H9 (cell line): ENCODE measurements around the gene CFAP54. TPM values are rescaled to one million over a fixed set of nuclear protein-coding genes. Genes with fewer than 3 reads are reported as not detected.

ENCODE experiments used
- DNase-seq: peaks from one replicate; pipeline ENCODE4 v3.0.0-alpha.2; 2017
- H2AFZ ChIP-seq: one replicate; pipeline ENCODE4 v1.6.1; 2013; ENCODE audit warnings: mild to moderate bottlenecking, low read length, control low read depth, moderate library complexity
- H2AK5ac ChIP-seq: 2 replicates; pipeline ENCODE4 v1.6.1; 2013; ENCODE audit warnings: low read length, control low read depth, mixed read lengths; ENCODE audit not compliant: insufficient read length
- H2BK120ac ChIP-seq: one replicate; pipeline ENCODE4 v1.6.1; 2013; ENCODE audit warnings: low read depth, mild to moderate bottlenecking, low read length, control low read depth, inconsistent platforms; ENCODE audit not compliant: poor library complexity, severe bottlenecking
- H2BK12ac ChIP-seq: 2 replicates; pipeline ENCODE4 v1.6.1; 2013; ENCODE audit warnings: low read length, control low read depth, mixed read lengths, low read depth; ENCODE audit not compliant: insufficient read length
- H2BK15ac ChIP-seq: 2 replicates; pipeline ENCODE4 v1.6.1; 2013; ENCODE audit warnings: low read depth, low read length, control low read depth
- H2BK20ac ChIP-seq: one replicate; pipeline ENCODE4 v1.6.1; 2013; ENCODE audit warnings: low read depth, mild to moderate bottlenecking, low read length, control low read depth, inconsistent platforms; ENCODE audit not compliant: poor library complexity, severe bottlenecking
- H2BK5ac ChIP-seq: 2 replicates; pipeline ENCODE4 v1.6.1; 2013; ENCODE audit warnings: low read length, control low read depth, mixed read lengths; ENCODE audit not compliant: insufficient read length
- H3K14ac ChIP-seq: 2 replicates; pipeline ENCODE4 v1.6.1; 2013; ENCODE audit warnings: low read length, control low read depth; ENCODE audit not compliant: insufficient read depth
- H3K18ac ChIP-seq: 2 replicates; pipeline ENCODE4 v1.6.1; 2013; ENCODE audit warnings: low read depth, mild to moderate bottlenecking, mixed read lengths, low read length, control low read depth; ENCODE audit not compliant: insufficient read length
- H3K23ac ChIP-seq: 2 replicates; pipeline ENCODE4 v1.6.1; 2013; ENCODE audit warnings: low read length, control low read depth, mixed read lengths, low read depth; ENCODE audit not compliant: insufficient read length
- H3K23me2 ChIP-seq: 2 replicates; pipeline ENCODE4 v1.6.1; 2013; ENCODE audit warnings: low read depth, mild to moderate bottlenecking, mixed read lengths, low read length, control low read depth; ENCODE audit not compliant: insufficient read length, poor library complexity, severe bottlenecking
- H3K27ac ChIP-seq: 2 replicates; pipeline ENCODE4 v1.5.1; 2013; ENCODE audit warnings: low read length, control low read depth, mixed read lengths, low read depth; ENCODE audit not compliant: insufficient read length
- H3K27me3 ChIP-seq: 2 replicates; pipeline ENCODE4 v1.6.1; 2013; ENCODE audit warnings: low read length, control low read depth, inconsistent platforms; ENCODE audit not compliant: insufficient read depth
- H3K4ac ChIP-seq: 2 replicates; pipeline ENCODE4 v1.6.1; 2013; ENCODE audit warnings: low read depth, mild to moderate bottlenecking, control low read depth, inconsistent platforms, low read length, moderate library complexity
- H3K4me1 ChIP-seq: 2 replicates; pipeline ENCODE4 v1.6.1; 2013; ENCODE audit warnings: low read length, control low read depth, inconsistent platforms; ENCODE audit not compliant: insufficient read depth
- H3K4me2 ChIP-seq: 2 replicates; pipeline ENCODE4 v1.6.1; 2013; ENCODE audit warnings: low read length, control low read depth, mixed read lengths; ENCODE audit not compliant: insufficient read length, insufficient read depth
- H3K56ac ChIP-seq: 2 replicates; pipeline ENCODE4 v1.6.1; 2013; ENCODE audit warnings: low read depth, mild to moderate bottlenecking, mixed read lengths, low read length, control low read depth; ENCODE audit not compliant: insufficient read length
- H3K79me1 ChIP-seq: 2 replicates; pipeline ENCODE4 v1.6.1; 2013; ENCODE audit warnings: low read depth, mild to moderate bottlenecking, moderate library complexity, low read length, control low read depth, inconsistent platforms; ENCODE audit not compliant: insufficient read depth, poor library complexity, severe bottlenecking
- H3K79me2 ChIP-seq: 2 replicates; pipeline ENCODE4 v1.6.1; 2013; ENCODE audit warnings: low read length, control low read depth, inconsistent platforms; ENCODE audit not compliant: insufficient read depth
- H3K9ac ChIP-seq: 2 replicates; pipeline ENCODE4 v1.6.1; 2013; ENCODE audit warnings: low read length, control low read depth, mixed read lengths; ENCODE audit not compliant: insufficient read length; ENCODE audit errors: extremely low read depth
- H3K9me3 ChIP-seq: one replicate; pipeline ENCODE4 v1.6.1; 2013; ENCODE audit warnings: low read depth, low read length, inconsistent platforms; ENCODE audit not compliant: control insufficient read depth
- H3T11ph ChIP-seq: one replicate; pipeline ENCODE4 v1.6.1; 2013; ENCODE audit warnings: mild to moderate bottlenecking, low read length, control low read depth, inconsistent platforms
- H4K20me1 ChIP-seq: one replicate; pipeline ENCODE4 v1.6.1; 2013; ENCODE audit not compliant: control insufficient read depth, insufficient read length, insufficient read depth
- H4K5ac ChIP-seq: 2 replicates; pipeline ENCODE4 v1.6.1; 2013; ENCODE audit warnings: low read depth, mild to moderate bottlenecking, mixed read lengths, low read length, control low read depth; ENCODE audit not compliant: insufficient read length
- H4K8ac ChIP-seq: replicated peaks from 2 replicates; pipeline ENCODE4 v1.6.1; 2013; ENCODE audit warnings: low read length, control low read depth, mixed read lengths, low read depth; ENCODE audit not compliant: insufficient read length
- H4K91ac ChIP-seq: 2 replicates; pipeline ENCODE4 v1.6.1; 2013; ENCODE audit warnings: low read depth, mild to moderate bottlenecking, moderate library complexity, mixed read lengths, low read length, control low read depth; ENCODE audit not compliant: insufficient read length
- H3K27ac Mint-ChIP-seq, 3 experiments: 2 replicates in 2 of 3; 3 replicates in 1 of 3; pipeline ENCODE4 v1.8.0; 2020 to 2021; ENCODE audit warnings: mixed read lengths in 3 of 3, mild to moderate bottlenecking in 1 of 3, moderate library complexity in 1 of 3
- H3K27me3 Mint-ChIP-seq: 2 replicates; pipeline ENCODE4 v1.8.0; 2021; ENCODE audit warnings: low read depth, mild to moderate bottlenecking, moderate library complexity, mixed read lengths
- H3K36me3 Mint-ChIP-seq, 3 experiments: 2 replicates in 2 of 3; 3 replicates in 1 of 3; pipeline ENCODE4 v1.8.0; 2020 to 2021; ENCODE audit warnings: low read depth in 3 of 3, mixed read lengths in 3 of 3; ENCODE audit not compliant: insufficient read depth in 1 of 3
- H3K4me1 Mint-ChIP-seq, 2 experiments: 2 replicates each; pipeline ENCODE4 v1.8.0; 2020; ENCODE audit warnings: mixed read lengths in 2 of 2
- H3K4me3 Mint-ChIP-seq, 2 experiments: 2 replicates in 1 of 2; 3 replicates in 1 of 2; pipeline ENCODE4 v1.8.0; 2020 to 2021; ENCODE audit warnings: mild to moderate bottlenecking in 2 of 2, mixed read lengths in 2 of 2, moderate library complexity in 1 of 2
- H3K9me3 Mint-ChIP-seq, 2 experiments: 2 replicates in 1 of 2; 3 replicates in 1 of 2; pipeline ENCODE4 v1.8.0; 2020; ENCODE audit warnings: mild to moderate bottlenecking in 2 of 2, mixed read lengths in 2 of 2, moderate library complexity in 1 of 2
- WGBS: extraction: QIAGEN DNeasy Blood & Tissue Kit; methylation state at CpG from one replicate; pipeline ENCODE4 v1.1.7; 2013; ENCODE audit warnings: missing lambda C conversion rate, low lambda C conversion rate, mixed read lengths; ENCODE audit not compliant: insufficient read length; ENCODE audit errors: extremely low coverage; 5-methylcytosine and 5-hydroxymethylcytosine counted together
- total RNA-seq: library from RNA; stranded (reverse); gene quantifications from 2 replicates; pipeline ENCODE4 v1.2.1, GENCODE V29; 2021
- TF ChIP-seq, protein P1 (sequence below): fragments of 200-600 bp; sonication (generic); conservative IDR thresholded peaks from 3 replicates; pipeline ENCODE4 v1.8.0; 2021; ENCODE audit warnings: antibody characterized with exemption, mild to moderate bottlenecking

Gene CFAP54
- total RNA-seq, 1 experiment from 2014 or later, result 0.24 TPM

DNA sequence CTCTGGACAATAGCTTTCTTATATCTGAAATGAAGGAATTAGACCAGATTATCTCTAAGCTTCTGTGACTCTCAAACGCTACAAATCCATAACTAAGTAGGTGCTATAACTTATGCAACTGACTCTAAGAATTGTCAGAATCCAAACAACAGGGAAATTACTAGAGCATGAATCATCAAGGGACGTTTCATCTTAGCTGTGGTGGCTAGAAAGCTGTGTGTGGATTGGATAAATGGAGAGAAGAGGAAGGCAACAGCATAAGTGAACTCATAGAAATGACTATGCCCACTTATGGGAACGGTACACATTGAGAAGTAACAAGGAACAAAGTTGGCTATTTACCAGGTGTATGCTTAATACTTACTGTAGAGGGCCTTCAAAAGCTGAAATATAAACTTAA, 321.7 kb downstream of the CFAP54 start:
- Mint-ChIP-seq H3K4me1 (peaks cover 6 to 11% of the 10 kb centered on the region in 2 experiments), H3K27me3 (no peaks in the 10 kb centered on the region), H3K27ac (no peak overlapping the region), H3K9me3 (no peaks in the 10 kb centered on the region), H3K4me3 (no peak overlapping the region), H3K36me3 (no peaks in the 10 kb centered on the region)
- Histone ChIP-seq H3T11ph (no peak overlapping the region), H3K27me3 (no peaks in the 10 kb centered on the region; the same call in 1 of the 2 replicates), H2BK120ac (no peak overlapping the region), H3K79me2 (no peaks in the 10 kb centered on the region), H3K18ac (no peak overlapping the region), H3K23ac (no peak overlapping the region), H2BK20ac (no peak overlapping the region), H4K5ac (no peak overlapping the region), H3K14ac (no peak overlapping the region), H3K4me2 (no peak overlapping the region), H3K79me1 (no peaks in the 10 kb centered on the region), H3K9ac (no peak overlapping the region), H3K4me1 (no peaks in the 10 kb centered on the region; the same call in 1 of the 2 replicates), H3K56ac (no peak overlapping the region), H3K23me2 (no peaks in the 10 kb centered on the region), H2AK5ac (no peak overlapping the region), H2BK12ac (no peak overlapping the region), H2AFZ (no peak overlapping the region), H3K27ac (no peak overlapping the region), H2BK15ac (no peak overlapping the region), H4K8ac (no peak overlapping the region), H3K4ac (no peak overlapping the region), H2BK5ac (no peak overlapping the region), H3K9me3 (no peaks in the 10 kb centered on the region), H4K91ac (no peak overlapping the region), H4K20me1 (no peaks in the 10 kb centered on the region)
- WGBS, result no CpG with 5 or more reads among the region's 3 CpGs
- TF ChIP-seq, protein P1, sequence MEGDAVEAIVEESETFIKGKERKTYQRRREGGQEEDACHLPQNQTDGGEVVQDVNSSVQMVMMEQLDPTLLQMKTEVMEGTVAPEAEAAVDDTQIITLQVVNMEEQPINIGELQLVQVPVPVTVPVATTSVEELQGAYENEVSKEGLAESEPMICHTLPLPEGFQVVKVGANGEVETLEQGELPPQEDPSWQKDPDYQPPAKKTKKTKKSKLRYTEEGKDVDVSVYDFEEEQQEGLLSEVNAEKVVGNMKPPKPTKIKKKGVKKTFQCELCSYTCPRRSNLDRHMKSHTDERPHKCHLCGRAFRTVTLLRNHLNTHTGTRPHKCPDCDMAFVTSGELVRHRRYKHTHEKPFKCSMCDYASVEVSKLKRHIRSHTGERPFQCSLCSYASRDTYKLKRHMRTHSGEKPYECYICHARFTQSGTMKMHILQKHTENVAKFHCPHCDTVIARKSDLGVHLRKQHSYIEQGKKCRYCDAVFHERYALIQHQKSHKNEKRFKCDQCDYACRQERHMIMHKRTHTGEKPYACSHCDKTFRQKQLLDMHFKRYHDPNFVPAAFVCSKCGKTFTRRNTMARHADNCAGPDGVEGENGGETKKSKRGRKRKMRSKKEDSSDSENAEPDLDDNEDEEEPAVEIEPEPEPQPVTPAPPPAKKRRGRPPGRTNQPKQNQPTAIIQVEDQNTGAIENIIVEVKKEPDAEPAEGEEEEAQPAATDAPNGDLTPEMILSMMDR, result no peak
- DNase-seq, result no peak
